A549 (cell line): ENCODE results near the gene FRMD4A. TPM values are rescaled to one million over a fixed set of nuclear protein-coding genes. Genes with fewer than 3 reads are reported as not detected.

Experiments
- ATAC-seq, 2 experiments: fragments of 200-7000 bp in 1 of 2; fragments of >200 bp in 1 of 2; cut with Nextera tagmentation in 1 of 2; cut with Tn5 transposase in 1 of 2; 3 replicates each; pipeline versions ENCODE4 v1.8.0 to v1.9.1; 2018 to 2020; ENCODE audit warnings: mild to moderate bottlenecking in 1 of 2, moderate library complexity in 1 of 2
- CTCF ChIA-PET: fragments of 300-600 bp; sonication (Branson Sonifier 250); formaldehyde crosslinking; extraction: SDS; loops from one replicate; lab custom pipeline; 2021; ENCODE audit warnings: antibody characterized with exemption, inconsistent platforms; lab: Yijun Ruan, JAX
- POLR2A ChIA-PET: fragments of 350-600 bp; formaldehyde crosslinking; extraction: SDS; loops from one replicate; lab custom pipeline; 2021; ENCODE audit warnings: antibody characterized with exemption, inconsistent platforms; lab: Yijun Ruan, JAX
- DNase-seq, 2 experiments: peaks; one replicate each; pipeline versions ENCODE4 v3.0.0 to v3.0.0-alpha.2; 2011 to 2016; ENCODE audit warnings: low read depth in 1 of 2, low spot score in 1 of 2
- FAIRE-seq: peaks from 2 replicates; lab custom pipeline; 2011; peaks lifted over from hg19 to GRCh38; lab: Jason Lieb, UNC
- H3K27ac ChIP-seq, 2 experiments: fragments of >200 bp; sonication (Bioruptor Twin); formaldehyde crosslinking; 3 replicates each; pipeline ENCODE4 v1.5.1; 2016 to 2017
- H3K4me1 ChIP-seq: fragments of >200 bp; sonication (Bioruptor Twin); formaldehyde crosslinking; 3 replicates; pipeline ENCODE4 v1.6.1; 2016
- H3K4me2 ChIP-seq: fragments of >200 bp; sonication (Bioruptor Twin); formaldehyde crosslinking; 3 replicates; pipeline ENCODE4 v1.6.1; 2016
- H3K4me3 ChIP-seq: fragments of >200 bp; sonication (Bioruptor Twin); formaldehyde crosslinking; 3 replicates; pipeline ENCODE4 v1.5.1; 2016
- H3K9me3 ChIP-seq: fragments of >200 bp; sonication (Bioruptor Twin); formaldehyde crosslinking; 3 replicates; pipeline ENCODE4 v1.6.1; 2016
- BHLHE40 ChIP-seq: IDR thresholded peaks from 2 replicates; pipeline ENCODE4 v1.6.1; 2012; ENCODE audit warnings: low read depth, low read length, inconsistent platforms
- EP300 ChIP-seq, 2 experiments: fragments of >200 bp; sonication (Bioruptor Twin); formaldehyde crosslinking; IDR thresholded peaks; 2 replicates in 1 of 2; 3 replicates in 1 of 2; pipeline ENCODE4 v1.6.1; 2016 to 2017
- ESRRA ChIP-seq: fragments of 150-350 bp; IDR thresholded peaks from 2 replicates; pipeline ENCODE4 v1.6.1; 2014; ENCODE audit warnings: mild to moderate bottlenecking, low read length, borderline replicate concordance
- FOSB ChIP-seq: fragments of 250-450 bp; sonication (Bioruptor Pico); IDR thresholded peaks from 2 replicates; pipeline ENCODE4 v1.5.0; 2020; ENCODE audit warnings: mild to moderate bottlenecking, moderate library complexity
- FOSL2 ChIP-seq, 2 experiments: fragments of 450-650 bp in 1 of 2; fragments of >200 bp in 1 of 2; sonication (Bioruptor Twin) in 1 of 2; formaldehyde crosslinking; IDR thresholded peaks; 2 replicates each; pipeline versions ENCODE4 v1.5.0 to v1.6.1; 2016 to 2020; ENCODE audit warnings: mild to moderate bottlenecking in 1 of 2, moderate library complexity in 1 of 2
- GATA3 ChIP-seq: IDR thresholded peaks from 2 replicates; pipeline ENCODE4 v1.6.1; 2012; ENCODE audit warnings: borderline replicate concordance
- HDAC2 ChIP-seq: fragments of 200-600 bp; sonication (generic); IDR thresholded peaks from 2 replicates; pipeline ENCODE4 v1.6.1; 2016
- HMGXB4 ChIP-seq: fragments of 250-450 bp; sonication (Bioruptor Pico); IDR thresholded peaks from 2 replicates; pipeline ENCODE4 v1.5.0; 2021; ENCODE audit warnings: mild to moderate bottlenecking, moderate library complexity, borderline replicate concordance
- HOXB13 ChIP-seq: fragments of 250-450 bp; sonication (Bioruptor Pico); IDR thresholded peaks from 2 replicates; pipeline ENCODE4 v1.5.0; 2020; ENCODE audit warnings: low read depth, mild to moderate bottlenecking, moderate library complexity
- HOXB5 ChIP-seq: fragments of 250-450 bp; sonication (Bioruptor Pico); IDR thresholded peaks from 2 replicates; pipeline ENCODE4 v1.5.0; 2020; ENCODE audit warnings: mild to moderate bottlenecking, moderate library complexity
- KDM5A ChIP-seq: fragments of 200-600 bp; sonication (generic); IDR thresholded peaks from 2 replicates; pipeline ENCODE4 v1.6.1; 2016; ENCODE audit warnings: antibody characterized with exemption, mild to moderate bottlenecking
- MYC ChIP-seq: IDR thresholded peaks from 2 replicates; pipeline ENCODE4 v1.6.1; 2012; ENCODE audit warnings: mild to moderate bottlenecking, inconsistent platforms, low read length, improper control_type of control experiment, borderline replicate concordance
- NR3C1 ChIP-seq: fragments of >200 bp; sonication (Bioruptor Twin); formaldehyde crosslinking; IDR thresholded peaks from 3 replicates; pipeline ENCODE4 v1.6.1; 2017
- PHF8 ChIP-seq: fragments of 200-600 bp; sonication (generic); IDR thresholded peaks from 2 replicates; pipeline ENCODE4 v1.6.1; 2016; ENCODE audit warnings: low read depth, mild to moderate bottlenecking, antibody characterized with exemption, moderate library complexity, borderline replicate concordance
- RCOR1 ChIP-seq: fragments of 150-350 bp; IDR thresholded peaks from 2 replicates; pipeline ENCODE4 v1.6.1; 2014; ENCODE audit warnings: antibody characterized with exemption, low read length, low read depth
- RFX5 ChIP-seq: fragments of 450-650 bp; IDR thresholded peaks from 2 replicates; pipeline ENCODE4 v1.7.1; 2014; ENCODE audit warnings: antibody characterized with exemption, mild to moderate bottlenecking, moderate library complexity
- SREBF2 ChIP-seq: fragments of 450-650 bp; IDR thresholded peaks from 2 replicates; pipeline ENCODE4 v1.6.1; 2014; ENCODE audit warnings: mild to moderate bottlenecking, moderate library complexity
- TFCP2L1 ChIP-seq: fragments of 250-450 bp; sonication (Bioruptor Pico); IDR thresholded peaks from 2 replicates; pipeline ENCODE4 v1.5.0; 2021; ENCODE audit warnings: mild to moderate bottlenecking
- USF2 ChIP-seq: fragments of 450-650 bp; IDR thresholded peaks from 2 replicates; pipeline ENCODE4 v1.6.1; 2014; ENCODE audit warnings: antibody characterized with exemption
- ZFP36 ChIP-seq: fragments of 450-650 bp; IDR thresholded peaks from 2 replicates; pipeline ENCODE4 v1.6.1; 2014; ENCODE audit warnings: borderline replicate concordance; ENCODE audit not compliant: partially characterized antibody
- ZNF302 ChIP-seq: fragments of 250-450 bp; sonication (Bioruptor Pico); IDR thresholded peaks from 2 replicates; pipeline ENCODE4 v1.9.0; 2021; ENCODE audit warnings: inconsistent platforms, mild to moderate bottlenecking, moderate library complexity
- WGBS: methylation state at CpG from one replicate; pipeline ENCODE4 v1.1.6; 2017; ENCODE audit errors: missing lambda C conversion rate; 5-methylcytosine and 5-hydroxymethylcytosine counted together
- polyA plus RNA-seq, 4 experiments: library from polyadenylated mRNA; depleted of rRNA in 3 of 4; stranded (reverse); fragments of >200 nt; fragmentation: RNase III in 1 of 4; extraction: RNeasy Plus Mini Kit Qiagen cat#74134 plus additional on column Dnase treatment in 1 of 4; gene quantifications; 2 replicates in 3 of 4; 3 replicates in 1 of 4; pipeline ENCODE4 v1.2.3, GENCODE V29; 2011 to 2017
- TF ChIP-seq, protein P1 (sequence below): fragments of 200-600 bp; sonication (generic); IDR thresholded peaks from 2 replicates; pipeline ENCODE4 v1.6.1; 2016; ENCODE audit warnings: antibody characterized with exemption, mild to moderate bottlenecking, moderate library complexity
- TF ChIP-seq, protein P2 (sequence below): IDR thresholded peaks from 2 replicates; pipeline ENCODE4 v1.6.1; 2012; ENCODE audit warnings: low read depth, borderline replicate concordance
- TF ChIP-seq, protein P3 (sequence below): IDR thresholded peaks from 2 replicates; pipeline ENCODE4 v1.6.1; 2012

FRMD4A gene
- polyA plus RNA-seq, 2 of the 4 experiments (the other 2 are of a cell fraction) = 2.5 to 4.7 TPM

- Histone ChIP-seq H3K4me1 (no peaks in the 10 kb centered on the region), H3K9me3 (0 out of 3 replicates have a peak, but pooled peaks cover 4% of the 10 kb centered on the region)
- TF ChIP-seq RCOR1 (no peak), HMGXB4 (CRISPR knock-in tag) (no peak), HOXB13 (CRISPR knock-in tag) (no peak), TFCP2L1 (CRISPR knock-in tag) (no peak), ZNF302 (CRISPR knock-in tag) (no peak), FOSB (no peak), KDM5A (no peak), MYC (no peak), RFX5 (no peak), USF2 (no peak)
- TF ChIP-seq, protein P1, sequence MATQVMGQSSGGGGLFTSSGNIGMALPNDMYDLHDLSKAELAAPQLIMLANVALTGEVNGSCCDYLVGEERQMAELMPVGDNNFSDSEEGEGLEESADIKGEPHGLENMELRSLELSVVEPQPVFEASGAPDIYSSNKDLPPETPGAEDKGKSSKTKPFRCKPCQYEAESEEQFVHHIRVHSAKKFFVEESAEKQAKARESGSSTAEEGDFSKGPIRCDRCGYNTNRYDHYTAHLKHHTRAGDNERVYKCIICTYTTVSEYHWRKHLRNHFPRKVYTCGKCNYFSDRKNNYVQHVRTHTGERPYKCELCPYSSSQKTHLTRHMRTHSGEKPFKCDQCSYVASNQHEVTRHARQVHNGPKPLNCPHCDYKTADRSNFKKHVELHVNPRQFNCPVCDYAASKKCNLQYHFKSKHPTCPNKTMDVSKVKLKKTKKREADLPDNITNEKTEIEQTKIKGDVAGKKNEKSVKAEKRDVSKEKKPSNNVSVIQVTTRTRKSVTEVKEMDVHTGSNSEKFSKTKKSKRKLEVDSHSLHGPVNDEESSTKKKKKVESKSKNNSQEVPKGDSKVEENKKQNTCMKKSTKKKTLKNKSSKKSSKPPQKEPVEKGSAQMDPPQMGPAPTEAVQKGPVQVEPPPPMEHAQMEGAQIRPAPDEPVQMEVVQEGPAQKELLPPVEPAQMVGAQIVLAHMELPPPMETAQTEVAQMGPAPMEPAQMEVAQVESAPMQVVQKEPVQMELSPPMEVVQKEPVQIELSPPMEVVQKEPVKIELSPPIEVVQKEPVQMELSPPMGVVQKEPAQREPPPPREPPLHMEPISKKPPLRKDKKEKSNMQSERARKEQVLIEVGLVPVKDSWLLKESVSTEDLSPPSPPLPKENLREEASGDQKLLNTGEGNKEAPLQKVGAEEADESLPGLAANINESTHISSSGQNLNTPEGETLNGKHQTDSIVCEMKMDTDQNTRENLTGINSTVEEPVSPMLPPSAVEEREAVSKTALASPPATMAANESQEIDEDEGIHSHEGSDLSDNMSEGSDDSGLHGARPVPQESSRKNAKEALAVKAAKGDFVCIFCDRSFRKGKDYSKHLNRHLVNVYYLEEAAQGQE = no peak
- TF ChIP-seq, all 56 proteins: peak for 0
- ChIA-PET POLR2A (no interaction called here), CTCF (no interaction called here)
- 28% methylated on average over 15 of the region's 15 CpGs for WGBS
- FAIRE-seq (no peak), ATAC-seq (no peak), DNase-seq (no peak)
- H3K27ac ChIP-seq = no peak overlapping the region
- H3K4me3 ChIP-seq = no peak overlapping the region
- no peak overlapping the region for H3K4me2 ChIP-seq
Measured at GRCh38 chr10:14262836-14263425, 67.8 kb downstream of the FRMD4A start.

DNA sequence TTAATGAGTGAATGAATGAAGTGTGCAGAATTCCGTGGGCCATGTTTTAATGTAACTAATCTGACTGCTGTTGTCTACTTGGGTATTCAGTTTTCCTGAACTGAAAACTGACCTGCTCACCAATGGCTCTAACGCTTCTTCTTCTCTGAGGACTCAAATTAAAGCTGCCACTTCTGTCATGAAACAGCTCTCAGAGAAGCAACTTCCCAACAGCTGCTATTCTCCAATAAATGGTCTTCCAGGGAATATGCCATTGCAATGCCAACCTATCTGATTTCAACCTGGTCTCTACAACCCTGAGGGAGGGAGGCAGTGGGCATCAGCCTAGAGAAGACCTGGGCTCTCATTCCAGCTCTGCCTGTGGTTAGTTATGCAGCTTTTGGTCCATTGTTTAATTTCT, 69.4 kb downstream of the FRMD4A start:
- H3K4me2 ChIP-seq = no peak overlapping the region
- WGBS = 3% methylated on average over 2 of the region's 2 CpGs
- ChIA-PET POLR2A (no interaction called here), CTCF (no interaction called here)
- DNase-seq = no peak
- no peak for ATAC-seq
- no peaks in the 10 kb centered on the region for H3K4me1 ChIP-seq
- FAIRE-seq = no peak
- H3K4me3 ChIP-seq = no peak overlapping the region
- H3K27ac ChIP-seq = no peak overlapping the region
- H3K9me3 ChIP-seq = 0 out of 3 replicates have a peak, but pooled peaks cover 4% of the 10 kb centered on the region
- no peak for TF ChIP-seq BHLHE40
- TF ChIP-seq NR3C1 = no peak
- no peak for TF ChIP-seq EP300 (IDR thresholded peaks at IDR 0.05)
- TF ChIP-seq HOXB13 (CRISPR knock-in tag) = no peak
- TF ChIP-seq ESRRA = no peak
- TF ChIP-seq, protein P2, sequence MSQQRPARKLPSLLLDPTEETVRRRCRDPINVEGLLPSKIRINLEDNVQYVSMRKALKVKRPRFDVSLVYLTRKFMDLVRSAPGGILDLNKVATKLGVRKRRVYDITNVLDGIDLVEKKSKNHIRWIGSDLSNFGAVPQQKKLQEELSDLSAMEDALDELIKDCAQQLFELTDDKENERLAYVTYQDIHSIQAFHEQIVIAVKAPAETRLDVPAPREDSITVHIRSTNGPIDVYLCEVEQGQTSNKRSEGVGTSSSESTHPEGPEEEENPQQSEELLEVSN = no peak
- TF ChIP-seq ZFP36 = no peak
- TF ChIP-seq, protein P1 = no peak
- no peak for TF ChIP-seq PHF8
- no peak for TF ChIP-seq TFCP2L1 (CRISPR knock-in tag)
- TF ChIP-seq, protein P3, sequence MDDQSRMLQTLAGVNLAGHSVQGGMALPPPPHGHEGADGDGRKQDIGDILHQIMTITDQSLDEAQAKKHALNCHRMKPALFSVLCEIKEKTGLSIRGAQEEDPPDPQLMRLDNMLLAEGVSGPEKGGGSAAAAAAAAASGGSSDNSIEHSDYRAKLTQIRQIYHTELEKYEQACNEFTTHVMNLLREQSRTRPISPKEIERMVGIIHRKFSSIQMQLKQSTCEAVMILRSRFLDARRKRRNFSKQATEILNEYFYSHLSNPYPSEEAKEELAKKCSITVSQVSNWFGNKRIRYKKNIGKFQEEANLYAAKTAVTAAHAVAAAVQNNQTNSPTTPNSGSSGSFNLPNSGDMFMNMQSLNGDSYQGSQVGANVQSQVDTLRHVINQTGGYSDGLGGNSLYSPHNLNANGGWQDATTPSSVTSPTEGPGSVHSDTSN = no peak
- TF ChIP-seq GATA3 = no peak
- no peak for TF ChIP-seq HDAC2
- TF ChIP-seq SREBF2 = no peak
- TF ChIP-seq HOXB5 (CRISPR knock-in tag) = no peak
- no peak for TF ChIP-seq FOSL2 (IDR thresholded peaks at IDR 0.05)
- no peak for TF ChIP-seq FOSL2 (CRISPR knock-in tag; IDR thresholded peaks at IDR 0.05)
